ENCODE data around the gene MTUS2.

GRCh38 chr13:29509999-29510589 lies 690.0 kb downstream of the MTUS2 start:
- TF ChIP-seq CTCF (IDR thresholded peaks at IDR 0.05) = no peak
- TF ChIP-seq EZH2 (IDR thresholded peaks at IDR 0.05) = no peak
- no peak for TF ChIP-seq EZH2phosphoT487 (IDR thresholded peaks at IDR 0.05)

Measured in neural progenitor cell (in vitro differentiated cells).